Activated naive CD4-positive, alpha-beta T cell treated with anti-CD3 and anti-CD28 coated beads for 36 hours (primary cell): ENCODE results near the gene CAPS. TPM values are rescaled to one million over a fixed set of nuclear protein-coding genes. Genes with fewer than 3 reads are reported as not detected.
"Not testable (repeated sequence)": the region's sequence is repeated elsewhere in the genome, so short reads cannot be mapped to it uniquely, and the experiment has no call there.

ENCODE experiments used
- CTCF ChIA-PET: fragments of 350-600 bp; sonication (Branson Sonifier 250); formaldehyde crosslinking; loops from one replicate; lab custom pipeline; 2021; ENCODE audit warnings: antibody characterized with exemption; lab: Charles Lee
- DNase-seq: peaks from one replicate; pipeline ENCODE4 v3.0.0-alpha.2; 2020
- H3K27ac Mint-ChIP-seq: one replicate; pipeline ENCODE4 v1.8.0; 2021; ENCODE audit warnings: mild to moderate bottlenecking, mixed read lengths
- H3K27me3 Mint-ChIP-seq: one replicate; pipeline ENCODE4 v1.8.0; 2021; ENCODE audit warnings: low read depth, mixed read lengths
- H3K36me3 Mint-ChIP-seq: one replicate; pipeline ENCODE4 v1.8.0; 2021; ENCODE audit warnings: low read depth, mixed read lengths
- H3K4me1 Mint-ChIP-seq: one replicate; pipeline ENCODE4 v1.8.0; 2021; ENCODE audit warnings: low read depth, mixed read lengths
- H3K4me3 Mint-ChIP-seq: one replicate; pipeline ENCODE4 v1.8.0; 2021; ENCODE audit warnings: mild to moderate bottlenecking, moderate library complexity, mixed read lengths
- H3K9me3 Mint-ChIP-seq: one replicate; pipeline ENCODE4 v1.8.0; 2021; ENCODE audit warnings: mixed read lengths
- intact Hi-C: fragments of 100-400 bp; cut with micrococcal nuclease; formaldehyde crosslinking; loops from one replicate; pipeline ENCODE4 v1.15.1; 2023
- total RNA-seq, 2 experiments: library from RNA; stranded (reverse); gene quantifications; one replicate each; pipeline ENCODE4 v1.2.3, GENCODE V29; 2021

CAPS gene
- total RNA-seq, 2 experiments from 2014 or later, result 2.1 to 2.8 TPM

- H3K36me3 Mint-ChIP-seq, result no peaks in the 10 kb centered on the region
- DNase-seq, result no peak
- intact Hi-C loops, result no loop called here
- H3K9me3 Mint-ChIP-seq, result no peaks in the 10 kb centered on the region
- peaks cover 12% of the 10 kb centered on the region for H3K27me3 Mint-ChIP-seq
- no peaks in the 10 kb centered on the region for H3K4me1 Mint-ChIP-seq
- CTCF ChIA-PET, result no interaction called here
- H3K4me3 Mint-ChIP-seq, result no peak overlapping the region
- H3K27ac Mint-ChIP-seq, result no peak overlapping the region
These were observed 32.3 kb upstream of the CAPS start for GRCh38 chr19:5881543-5882299.

GRCh38 chr19:5882421-5882968, 31.6 kb upstream of the CAPS start:
- no peak overlapping the region for H3K27ac Mint-ChIP-seq
- no peaks in the 10 kb centered on the region for H3K9me3 Mint-ChIP-seq
- H3K36me3 Mint-ChIP-seq, result no peaks in the 10 kb centered on the region
- no peaks in the 10 kb centered on the region for H3K4me1 Mint-ChIP-seq
- CTCF ChIA-PET, result no interaction called here
- intact Hi-C loops, result no loop called here
- DNase-seq, result no peak
- H3K27me3 Mint-ChIP-seq, result peaks cover 10% of the 10 kb centered on the region
- no peak overlapping the region for H3K4me3 Mint-ChIP-seq

- CTCF ChIA-PET, result interaction anchor here (0.6 kb wide), 1 partner anchor 27 kb away, joined by 3 read pairs; no protein-coding TSS in a partner anchor
- H3K27me3 Mint-ChIP-seq, H3K9me3 Mint-ChIP-seq, H3K4me3 Mint-ChIP-seq, H3K27ac Mint-ChIP-seq, H3K4me1 Mint-ChIP-seq, H3K36me3 Mint-ChIP-seq, intact Hi-C loops, DNase-seq: not testable (repeated sequence)
These were observed 30.7 kb upstream of the CAPS start for GRCh38 chr19:5883157-5883873.

GRCh38 chr19:5884065-5884811, 29.8 kb upstream of the CAPS start:
- intact Hi-C loops, H3K9me3 Mint-ChIP-seq, DNase-seq, H3K27ac Mint-ChIP-seq, H3K4me1 Mint-ChIP-seq, H3K4me3 Mint-ChIP-seq, H3K36me3 Mint-ChIP-seq: not testable (repeated sequence)
- CTCF ChIA-PET, result interaction anchor here (0.6 to 1.3 kb wide), 3 partner anchors 16 to 81 kb away, joined by 3 to 9 read pairs (median 3); no protein-coding TSS in a partner anchor
- peaks cover 10% of the 10 kb centered on the region for H3K27me3 Mint-ChIP-seq

- Mint-ChIP-seq H3K27ac (no peak overlapping the region), H3K4me3 (no peak overlapping the region), H3K4me1 (no peaks in the 10 kb centered on the region), H3K27me3 (peaks cover 9% of the 10 kb centered on the region), H3K36me3 (no peaks in the 10 kb centered on the region), H3K9me3 (no peaks in the 10 kb centered on the region)
- no peak for DNase-seq
- intact Hi-C loops, result no loop called here
- CTCF ChIA-PET, result interaction anchor here (4.4 kb wide), 1 partner anchor 85 kb away, joined by 28 read pairs; no protein-coding TSS in a partner anchor
These were observed 24.6 kb upstream of the CAPS start for GRCh38 chr19:5889288-5889971.

- peaks cover 9% of the 10 kb centered on the region for H3K27me3 Mint-ChIP-seq
- no peak overlapping the region for H3K27ac Mint-ChIP-seq
- H3K4me3 Mint-ChIP-seq, result no peak overlapping the region
- no peaks in the 10 kb centered on the region for H3K4me1 Mint-ChIP-seq
- CTCF ChIA-PET, result interaction anchor here (4.4 kb wide), 1 partner anchor 86 kb away, joined by 28 read pairs; no protein-coding TSS in a partner anchor
- no peaks in the 10 kb centered on the region for H3K9me3 Mint-ChIP-seq
- DNase-seq, result no peak
- H3K36me3 Mint-ChIP-seq, result no peaks in the 10 kb centered on the region
- intact Hi-C loops, result no loop called here
These were observed 24.0 kb upstream of the CAPS start for GRCh38 chr19:5890099-5890498.

GRCh38 chr19:5891572-5891937, 22.5 kb upstream of the CAPS start:
- no peaks in the 10 kb centered on the region for H3K4me1 Mint-ChIP-seq
- CTCF ChIA-PET, result interaction anchor here (0.6 to 4.4 kb wide), 3 partner anchors 22 to 87 kb away, joined by 3 to 28 read pairs (median 3); no protein-coding TSS in a partner anchor
- no peaks in the 10 kb centered on the region for H3K9me3 Mint-ChIP-seq
- H3K27ac Mint-ChIP-seq, result no peak overlapping the region
- H3K4me3 Mint-ChIP-seq, result no peak overlapping the region
- intact Hi-C loops, result no loop called here
- no peak for DNase-seq
- peaks cover 6% of the 10 kb centered on the region for H3K27me3 Mint-ChIP-seq
- no peaks in the 10 kb centered on the region for H3K36me3 Mint-ChIP-seq

GRCh38 chr19:5891938-5892771, 21.9 kb upstream of the CAPS start:
- intact Hi-C loops, result loop anchor here (1.0 kb wide), 1 partner anchor 88 kb away; no protein-coding TSS in a partner anchor
- no peaks in the 10 kb centered on the region for H3K9me3 Mint-ChIP-seq
- DNase-seq, result peak; percentile 35
- H3K4me1 Mint-ChIP-seq, result no peaks in the 10 kb centered on the region
- peaks cover 6% of the 10 kb centered on the region for H3K27me3 Mint-ChIP-seq
- H3K4me3 Mint-ChIP-seq, result no peak overlapping the region
- H3K36me3 Mint-ChIP-seq, result peaks cover 2% of the 10 kb centered on the region
- CTCF ChIA-PET, result interaction anchor here (0.6 to 4.4 kb wide), 2 partner anchors 23 to 88 kb away, joined by 3 to 28 read pairs; no protein-coding TSS in a partner anchor
- no peak overlapping the region for H3K27ac Mint-ChIP-seq

GRCh38 chr19:5892772-5893275, 21.2 kb upstream of the CAPS start:
- H3K4me1 Mint-ChIP-seq, result no peaks in the 10 kb centered on the region
- intact Hi-C loops, result loop anchor here (1.0 kb wide), 1 partner anchor 89 kb away; no protein-coding TSS in a partner anchor
- H3K4me3 Mint-ChIP-seq, result no peak overlapping the region
- CTCF ChIA-PET, result interaction anchor here (1.0 to 4.4 kb wide), 2 partner anchors 62 to 89 kb away, joined by 3 to 28 read pairs; no protein-coding TSS in a partner anchor
- peaks cover 2% of the 10 kb centered on the region for H3K36me3 Mint-ChIP-seq
- no peak for DNase-seq
- no peaks in the 10 kb centered on the region for H3K9me3 Mint-ChIP-seq
- no peak overlapping the region for H3K27ac Mint-ChIP-seq
- H3K27me3 Mint-ChIP-seq, result peaks cover 6% of the 10 kb centered on the region

- Mint-ChIP-seq H3K4me1 (no peaks in the 10 kb centered on the region), H3K27me3 (peaks cover 6% of the 10 kb centered on the region), H3K4me3 (no peak overlapping the region), H3K9me3 (no peaks in the 10 kb centered on the region), H3K27ac (no peak overlapping the region), H3K36me3 (peaks cover 2% of the 10 kb centered on the region)
- no peak for DNase-seq
- intact Hi-C loops, result no loop called here
- CTCF ChIA-PET, result interaction anchor here (1.0 to 4.4 kb wide), 2 partner anchors 62 to 89 kb away, joined by 3 to 28 read pairs; no protein-coding TSS in a partner anchor
These were observed 20.7 kb upstream of the CAPS start for GRCh38 chr19:5893296-5893903.
